HG02885 (cell line): Measurements from ENCODE around the gene SMPX.

Source experiments
- ATAC-seq: cut with Tn5 transposase; IDR thresholded peaks from one replicate; pipeline ENCODE4 v1.9.1; 2021; ENCODE audit warnings: mild to moderate bottlenecking; ENCODE audit not compliant: unreplicated experiment, poor library complexity

SMPX gene

DNA sequence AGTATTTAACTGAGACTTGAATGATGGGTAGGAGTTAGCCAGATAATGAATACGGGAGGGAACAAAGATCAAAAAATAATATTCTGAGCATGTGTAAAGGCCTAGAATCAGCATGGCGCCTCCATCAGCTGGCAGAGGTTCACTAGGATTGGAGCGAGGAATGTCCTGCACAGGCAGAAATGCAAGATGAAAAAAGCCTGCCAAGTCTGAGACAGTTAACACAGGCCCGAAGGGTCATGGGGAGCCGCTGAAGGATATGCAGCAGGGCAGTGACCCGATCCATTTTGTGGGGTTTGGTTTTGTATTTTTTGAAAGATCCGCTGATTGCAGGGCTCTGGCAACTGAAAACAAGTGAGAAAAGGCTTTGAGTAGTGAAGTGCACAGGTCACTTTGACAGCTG lies 40.1 kb downstream of the SMPX start:
- ATAC-seq: no peak

DNA sequence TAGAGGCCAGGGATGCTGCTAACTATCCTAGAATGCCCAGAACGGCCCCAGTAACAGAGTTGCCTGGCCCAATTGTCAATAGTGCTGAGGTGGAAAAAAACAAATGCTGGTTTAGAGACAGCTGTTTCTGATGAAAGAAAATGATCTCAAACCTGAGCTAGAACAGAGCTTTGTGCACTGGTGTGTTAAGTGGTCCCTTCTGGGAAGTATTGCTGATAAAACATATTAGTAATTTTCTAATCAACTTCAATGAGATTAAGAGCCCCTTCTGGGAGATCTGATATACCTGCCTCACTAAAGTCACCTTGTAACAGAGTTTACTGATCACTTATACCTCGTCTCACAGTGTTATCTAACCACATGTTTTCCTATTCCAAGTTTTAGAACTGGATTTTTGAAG lies 42.1 kb downstream of the SMPX start:
- ATAC-seq: no peak

DNA sequence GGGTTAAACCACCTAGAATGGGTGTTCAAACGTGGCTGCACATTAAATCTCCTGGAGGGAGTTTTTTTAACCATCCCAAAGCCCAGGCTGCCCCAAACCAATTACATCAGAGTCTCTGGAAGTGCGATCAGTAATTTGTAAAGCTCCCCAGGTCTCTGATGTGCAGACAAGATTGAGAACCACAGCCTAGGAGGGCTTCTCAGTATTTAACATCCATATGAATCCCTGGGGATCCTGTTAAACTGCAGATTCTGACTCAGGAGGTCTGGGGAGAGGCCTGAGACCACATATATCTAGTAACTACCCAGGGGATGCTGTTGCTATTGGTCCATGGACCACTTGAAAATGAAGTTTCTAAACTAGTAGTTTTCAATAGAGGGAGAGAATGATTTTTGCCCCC lies 42.6 kb downstream of the SMPX start:
- ATAC-seq: no peak

DNA sequence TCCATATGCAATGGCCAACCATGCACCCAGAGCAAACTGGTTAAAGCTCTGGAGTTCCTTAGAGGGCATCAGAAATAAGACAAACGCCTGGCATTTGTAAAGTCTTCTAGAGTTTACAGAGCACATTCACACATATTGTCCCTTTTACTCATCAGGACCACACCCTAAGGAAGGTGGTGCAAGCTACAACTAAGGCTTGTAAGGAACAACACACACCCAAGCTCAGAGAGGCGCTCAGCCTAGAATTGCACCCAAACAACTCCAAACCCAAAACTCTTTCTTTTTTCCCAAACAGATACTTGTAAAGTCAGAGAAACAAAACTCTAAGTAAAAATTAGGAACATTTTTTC lies 46.1 kb downstream of the SMPX start:
- no peak for ATAC-seq

DNA sequence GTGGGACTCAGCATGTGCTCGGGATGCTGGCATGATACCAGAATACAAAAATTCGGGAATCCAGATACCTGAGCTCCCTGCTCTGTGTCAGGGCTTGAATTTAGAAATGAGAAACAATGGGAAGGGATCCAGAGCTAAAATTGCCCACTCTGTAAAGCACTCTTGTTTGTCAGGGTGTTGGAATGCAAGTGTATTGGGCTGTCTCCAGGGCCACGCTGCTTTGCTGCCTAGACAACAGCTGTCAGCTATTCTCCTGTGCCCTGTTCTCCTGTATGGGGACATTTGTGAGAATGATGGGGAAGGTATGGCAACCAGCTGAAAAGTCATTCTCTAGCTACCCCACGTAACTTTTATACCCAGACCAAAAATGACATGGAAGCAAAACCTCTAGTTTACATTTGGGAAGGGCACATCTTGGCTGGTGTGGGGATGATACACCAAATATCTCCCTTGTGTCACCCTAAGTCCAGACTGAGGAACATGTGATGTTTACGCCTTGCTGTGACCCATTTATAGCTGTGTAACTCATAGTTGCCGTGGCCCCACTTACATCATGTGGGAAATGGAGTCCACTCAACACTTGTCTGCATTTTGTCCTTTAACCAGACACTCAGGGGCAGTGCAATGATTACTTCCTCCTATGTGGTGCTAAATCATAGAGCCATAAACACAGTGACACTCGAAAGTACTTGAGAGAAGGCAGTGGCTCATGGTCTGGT lies 46.6 kb downstream of the SMPX start:
- ATAC-seq: no peak

DNA sequence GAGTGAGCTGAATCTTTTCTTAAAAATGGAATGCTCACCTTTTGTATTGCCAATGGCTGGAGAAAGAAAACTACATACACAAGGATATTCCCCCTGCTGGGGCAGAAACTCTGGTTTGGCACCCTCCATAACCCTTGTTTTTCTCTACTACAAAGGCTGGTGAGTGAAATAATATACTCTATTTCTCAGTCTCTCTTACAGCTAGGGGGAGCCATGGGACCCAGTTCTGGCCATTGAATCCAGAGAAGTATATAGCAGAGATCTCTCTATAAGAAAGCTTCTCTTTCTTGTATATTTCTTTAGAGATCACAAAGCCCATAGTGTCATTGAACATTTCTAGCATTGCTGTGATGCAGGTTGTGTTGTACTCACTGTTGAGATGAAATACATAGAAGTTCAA lies 49.8 kb downstream of the SMPX start:
- ATAC-seq: no peak

GRCh38 chrX:21705225-21705624 lies 52.7 kb downstream of the SMPX start:
- ATAC-seq: no peak

- ATAC-seq: no peak
Measured at GRCh38 chrX:21702725-21703124, 55.2 kb downstream of the SMPX start.

GRCh38 chrX:21700967-21701366 lies 56.9 kb downstream of the SMPX start:
- ATAC-seq: no peak

DNA sequence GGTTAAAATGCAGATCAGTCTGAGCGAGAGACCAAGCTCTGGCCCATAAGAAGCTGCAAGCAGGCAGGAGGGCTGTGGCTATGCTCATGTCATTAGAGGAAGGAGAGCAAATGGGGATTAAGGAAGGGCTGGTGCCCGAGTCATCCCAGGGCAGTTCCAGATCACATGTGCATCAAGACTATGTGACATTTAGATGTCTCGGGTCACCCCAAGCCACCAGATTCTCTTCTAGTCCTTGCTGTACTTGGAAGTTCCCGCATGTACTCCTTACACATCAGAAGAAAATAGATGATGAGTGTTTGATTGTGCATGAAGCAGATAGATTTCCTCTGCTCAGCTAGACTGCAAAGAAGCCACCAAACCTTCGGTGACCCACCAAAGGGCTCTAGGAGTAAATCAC lies 57.6 kb downstream of the SMPX start:
- no peak for ATAC-seq

- ATAC-seq: no peak
Measured at GRCh38 chrX:21699136-21699535, 58.8 kb downstream of the SMPX start.

GRCh38 chrX:21698272-21698671 lies 59.6 kb downstream of the SMPX start:
- no peak for ATAC-seq

- ATAC-seq: no peak
Measured at GRCh38 chrX:21691512-21692018, 66.4 kb downstream of the SMPX start.

GRCh38 chrX:21683941-21684340 lies 74.0 kb downstream of the SMPX start:
- ATAC-seq: no peak

DNA sequence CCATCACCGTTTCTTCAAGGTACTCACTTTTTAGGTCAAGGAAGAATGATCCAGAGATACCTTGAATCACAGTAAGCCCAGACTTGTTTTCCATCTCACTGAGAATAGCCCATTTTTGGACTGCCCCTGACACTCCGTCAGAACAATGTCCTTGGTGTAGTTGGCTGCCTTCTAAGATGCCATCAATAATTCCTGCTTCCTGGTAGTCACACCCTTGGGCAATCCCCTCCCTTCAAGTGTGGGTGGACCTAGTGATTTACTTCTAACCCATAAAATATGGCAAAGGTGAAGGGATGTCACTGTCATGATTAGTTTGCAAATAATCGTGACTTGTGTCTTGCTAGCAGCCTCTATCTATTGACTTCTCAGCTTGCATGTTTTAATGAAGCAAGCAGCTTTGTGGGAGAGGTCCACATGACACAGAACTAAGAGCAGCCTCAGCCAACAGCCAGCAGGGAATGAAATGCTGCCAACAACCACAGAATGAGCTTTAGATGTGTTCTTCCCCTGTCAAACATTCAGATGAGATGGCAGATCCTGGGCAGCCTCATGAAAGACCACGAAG lies 79.8 kb downstream of the SMPX start:
- no peak for ATAC-seq

- ATAC-seq: no peak
Measured at GRCh38 chrX:21675931-21676330, 82.0 kb downstream of the SMPX start.

- no peak for ATAC-seq
Measured at GRCh38 chrX:21674430-21675186, 83.3 kb downstream of the SMPX start.

GRCh38 chrX:21666679-21667078 lies 91.2 kb downstream of the SMPX start:
- no peak for ATAC-seq

DNA sequence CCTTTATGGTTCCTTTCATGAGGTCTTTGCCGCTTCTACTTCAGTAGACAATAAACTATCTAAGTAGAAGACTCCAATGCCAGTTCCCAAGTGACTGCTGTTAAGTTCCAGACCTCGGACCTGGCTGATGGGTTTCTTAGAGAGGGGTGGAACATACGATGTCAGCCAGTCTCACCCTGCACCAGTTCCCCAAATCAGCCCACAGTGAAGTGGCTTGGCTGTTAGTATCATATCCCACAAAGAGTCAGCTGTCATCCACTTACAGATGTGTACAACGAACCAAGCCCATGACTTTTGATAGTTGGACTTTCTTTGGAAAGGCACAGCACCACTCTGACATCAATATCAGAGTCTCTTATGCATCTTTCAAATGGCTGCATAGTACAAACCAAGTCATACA lies 91.7 kb downstream of the SMPX start:
- ATAC-seq: no peak

- ATAC-seq: no peak
Measured at GRCh38 chrX:21662761-21663160, 95.2 kb downstream of the SMPX start.

- ATAC-seq: no peak
Measured at GRCh38 chrX:21661316-21661715, 96.6 kb downstream of the SMPX start.

GRCh38 chrX:21660156-21660555 lies 97.8 kb downstream of the SMPX start:
- no peak for ATAC-seq
